HG02623 (cell line): Measurements from ENCODE around the gene GRIP1.

Experiments used
- ATAC-seq: cut with Tn5 transposase; IDR thresholded peaks from one replicate; pipeline ENCODE4 v1.9.1; 2021; ENCODE audit warnings: moderate library complexity; ENCODE audit not compliant: unreplicated experiment

The GRIP1 gene

GRCh38 chr12:66337381-66338010, 341.4 kb downstream of the GRIP1 start:
- no peak for ATAC-seq

GRCh38 chr12:66335746-66336145, 343.1 kb downstream of the GRIP1 start:
- ATAC-seq: no peak

GRCh38 chr12:66331814-66332213, 347.1 kb downstream of the GRIP1 start:
- no peak for ATAC-seq

- ATAC-seq: no peak
Measured at GRCh38 chr12:66331016-66331415, 347.9 kb downstream of the GRIP1 start.

- ATAC-seq: no peak
Measured at GRCh38 chr12:66329941-66330340, 348.9 kb downstream of the GRIP1 start.

GRCh38 chr12:66323017-66323416, 355.9 kb downstream of the GRIP1 start:
- ATAC-seq: no peak

- no peak for ATAC-seq
Measured at GRCh38 chr12:66321435-66321834, 357.4 kb downstream of the GRIP1 start.

- ATAC-seq: no peak
Measured at GRCh38 chr12:66320996-66321395, 357.9 kb downstream of the GRIP1 start.

GRCh38 chr12:66319266-66319954, 359.5 kb downstream of the GRIP1 start:
- ATAC-seq: peak; percentile 47

GRCh38 chr12:66314278-66314677, 364.6 kb downstream of the GRIP1 start:
- ATAC-seq: no peak

GRCh38 chr12:66312189-66312588, 366.7 kb downstream of the GRIP1 start:
- no peak for ATAC-seq

GRCh38 chr12:66309606-66310005, 369.3 kb downstream of the GRIP1 start:
- no peak for ATAC-seq

- ATAC-seq: no peak
Measured at GRCh38 chr12:66304296-66304900, 374.5 kb downstream of the GRIP1 start.

GRCh38 chr12:66303316-66303804, 375.5 kb downstream of the GRIP1 start:
- ATAC-seq: peak; percentile 35

- ATAC-seq: no peak
Measured at GRCh38 chr12:66302827-66303169, 376.1 kb downstream of the GRIP1 start.

GRCh38 chr12:66301944-66302826, 376.7 kb downstream of the GRIP1 start, which contains the start of gene HELB:
Gene HELB (plus strand): TSS chr12:66302493. CDS start chr12:66302604, 111 bp downstream.
- ATAC-seq: peak; percentile 93

- no peak for ATAC-seq
Measured at GRCh38 chr12:66297923-66298322, 381.0 kb downstream of the GRIP1 start.
